Thymus (tissue), 11 donors: ENCODE results near the gene WASHC3. TPM values are rescaled to one million over a fixed set of nuclear protein-coding genes. Genes with fewer than 3 reads are reported as not detected.

Source experiments
- DNase-seq, 9 donors: peaks; one replicate each; pipeline ENCODE4 v3.0.0-alpha.2; 2013; ENCODE audit warnings: low spot score in 9 of 9, low read depth in 6 of 9, missing footprints in 1 of 9
- H3K27ac ChIP-seq, 2 donors: one replicate each; pipeline ENCODE4 v1.5.1; 2013; ENCODE audit warnings: control low read depth in 1 of 2, low read depth in 1 of 2, low read length in 1 of 2, mild to moderate bottlenecking in 1 of 2, moderate library complexity in 1 of 2
- H3K27me3 ChIP-seq, 2 donors: one replicate each; pipeline ENCODE4 v1.5.1; 2013; ENCODE audit warnings: low read length in 1 of 2; ENCODE audit not compliant: control insufficient read depth in 2 of 2, insufficient read depth in 1 of 2
- H3K36me3 ChIP-seq, 2 donors: one replicate each; pipeline ENCODE4 v1.5.1; 2013; ENCODE audit warnings: low read length in 1 of 2, mild to moderate bottlenecking in 1 of 2, moderate library complexity in 1 of 2; ENCODE audit not compliant: control insufficient read depth in 2 of 2, insufficient read depth in 2 of 2
- H3K4me1 ChIP-seq, 2 donors: one replicate each; pipeline ENCODE4 v1.5.1; 2013; ENCODE audit warnings: low read length in 2 of 2; ENCODE audit not compliant: control insufficient read depth in 2 of 2, insufficient read depth in 2 of 2
- H3K4me3 ChIP-seq, 2 donors: one replicate each; pipeline ENCODE4 v1.5.1; 2013; ENCODE audit warnings: low read length in 2 of 2, control low read depth in 1 of 2, mild to moderate bottlenecking in 1 of 2
- H3K9me3 ChIP-seq, 2 donors: one replicate each; pipeline ENCODE4 v1.5.1; 2013; ENCODE audit warnings: low read length in 1 of 2, mild to moderate bottlenecking in 1 of 2; ENCODE audit not compliant: control insufficient read depth in 2 of 2, insufficient read depth in 1 of 2
- WGBS: extraction: QIAGEN DNeasy Blood & Tissue Kit; methylation state at CpG from one replicate; pipeline ENCODE4 v1.1.7; 2013; 5-methylcytosine and 5-hydroxymethylcytosine counted together
- polyA plus RNA-seq: library from polyadenylated mRNA; stranded (reverse); fragments of 200-250 nt; gene quantifications from one replicate; pipeline ENCODE4 v1.2.3, GENCODE V29; 2013
- total RNA-seq: library from RNA; stranded (reverse); fragments of 120-200 nt; gene quantifications from one replicate; pipeline ENCODE4 v1.2.4, GENCODE V29; 2013
- donor health status: healthy.

The WASHC3 gene
- total and polyA plus RNA-seq, 2 donors: 72.8 to 74.0 TPM

GRCh38 chr12:101968770-101969169, 93.0 kb downstream of the WASHC3 start:
- Histone ChIP-seq H3K9me3 (no peaks in the 10 kb centered on the region), H3K27me3 (no peaks in the 10 kb centered on the region), H3K4me3 (no peak overlapping the region), H3K27ac (no peak overlapping the region), H3K4me1 (peaks cover 8 to 9% of the 10 kb centered on the region in 2 donors), H3K36me3 (no peaks in the 10 kb centered on the region)
- WGBS: 97% methylated on average over 1 of the region's 1 CpG
- no peak for DNase-seq

GRCh38 chr12:101967506-101967905, 94.3 kb downstream of the WASHC3 start:
- H3K4me1 ChIP-seq: peaks cover 8 to 9% of the 10 kb centered on the region in 2 donors
- H3K4me3 ChIP-seq: no peak overlapping the region
- H3K27me3 ChIP-seq: no peaks in the 10 kb centered on the region
- peak overlapping the region in 1 of 2 donors; percentile 67 for H3K27ac ChIP-seq
- H3K36me3 ChIP-seq: no peaks in the 10 kb centered on the region
- WGBS: 24% methylated on average over 4 of the region's 4 CpGs
- H3K9me3 ChIP-seq: no peaks in the 10 kb centered on the region
- DNase-seq: peak in 8 of 9 donors; percentile 9 to 84 (median 44)

- Histone ChIP-seq H3K4me1 (peaks cover 8 to 9% of the 10 kb centered on the region in 2 donors), H3K27me3 (no peaks in the 10 kb centered on the region), H3K36me3 (no peaks in the 10 kb centered on the region), H3K4me3 (no peak overlapping the region), H3K9me3 (no peaks in the 10 kb centered on the region), H3K27ac (no peak overlapping the region)
- 93% methylated on average over 1 of the region's 1 CpG for WGBS
- DNase-seq: no peak
Observed at GRCh38 chr12:101966496-101966895, 95.3 kb downstream of the WASHC3 start.

- WGBS: 38% methylated on average over 1 of the region's 1 CpG
Observed at GRCh38 chr12:101963697-101964096, 98.1 kb downstream of the WASHC3 start.

More at GRCh38 chr12:101963697-101964096, 98.1 kb downstream of the WASHC3 start:
- peaks cover 0 to 1% of the 10 kb centered on the region in 2 donors for H3K9me3 ChIP-seq
- peaks cover 8 to 9% of the 10 kb centered on the region in 2 donors for H3K4me1 ChIP-seq
- H3K36me3 ChIP-seq: no peaks in the 10 kb centered on the region
- H3K4me3 ChIP-seq: no peak overlapping the region
- no peak for DNase-seq
- H3K27ac ChIP-seq: no peak overlapping the region
- no peaks in the 10 kb centered on the region for H3K27me3 ChIP-seq

Other genes starting within 250 kb of the WASHC3 start
- gene GNPTAB, start 231.0 kb downstream of the WASHC3 start, total RNA-seq: 44.8 TPM
- 20.6 TPM for gene GNPTAB, start 231.0 kb downstream of the WASHC3 start, polyA plus RNA-seq
- 8.2 TPM for gene DRAM1, start 184.4 kb downstream of the WASHC3 start, total RNA-seq
- gene DRAM1, start 184.4 kb downstream of the WASHC3 start, polyA plus RNA-seq: 18.5 TPM
- gene NUP37, start 58.1 kb upstream of the WASHC3 start, total RNA-seq: 52.8 TPM
- 22.3 TPM for gene NUP37, start 58.1 kb upstream of the WASHC3 start, polyA plus RNA-seq
- 16.2 TPM for gene PARPBP, start 58.2 kb upstream of the WASHC3 start, total RNA-seq
- 6.6 TPM for gene PARPBP, start 58.2 kb upstream of the WASHC3 start, polyA plus RNA-seq
- 0.47 TPM for gene PMCH, start 135.8 kb upstream of the WASHC3 start, total RNA-seq
- gene PMCH, start 135.8 kb upstream of the WASHC3 start, polyA plus RNA-seq: 5.4 TPM